Natural killer cell (primary cell): ENCODE measurements around the gene PRDM16. TPM values are rescaled to one million over a fixed set of nuclear protein-coding genes. Genes with fewer than 3 reads are reported as not detected.

Experiments
- ATAC-seq, 3 donors: fragments of 150-1000 bp in 2 of 3; fragments of 200-7000 bp in 1 of 3; cut with Tn5 transposase; 1 replicate in 1 of 3; 2 replicates in 2 of 3; pipeline ENCODE4 v1.10.0; 2021; ENCODE audit warnings: mild to moderate bottlenecking in 2 of 3, moderate library complexity in 2 of 3
- DNase-seq, 2 donors: peaks; one replicate each; pipeline versions ENCODE4 v3.0.0 to v3.0.0-alpha.2; 2013 to 2021; ENCODE audit warnings: mixed read lengths in 1 of 2
- H3K27ac ChIP-seq: one replicate; pipeline ENCODE4 v1.5.1; 2013; ENCODE audit warnings: mild to moderate bottlenecking, low read length
- H3K27me3 ChIP-seq: one replicate; pipeline ENCODE4 v1.6.1; 2013; ENCODE audit warnings: low read length; ENCODE audit not compliant: control insufficient read depth, insufficient read depth
- H3K36me3 ChIP-seq: one replicate; pipeline ENCODE4 v1.6.1; 2013; ENCODE audit warnings: low read length; ENCODE audit not compliant: control insufficient read depth, insufficient read depth
- H3K4me1 ChIP-seq: one replicate; pipeline ENCODE4 v1.6.1; 2013; ENCODE audit warnings: low read length; ENCODE audit not compliant: control insufficient read depth, insufficient read depth
- H3K4me3 ChIP-seq: one replicate; pipeline ENCODE4 v1.5.1; 2013; ENCODE audit warnings: low read length
- H3K9me3 ChIP-seq: one replicate; pipeline ENCODE4 v1.6.1; 2013; ENCODE audit warnings: low read length; ENCODE audit not compliant: control insufficient read depth, insufficient read depth
- H3K27ac Mint-ChIP-seq, 2 donors: one replicate each; pipeline ENCODE4 v1.8.0; 2022; ENCODE audit warnings: mild to moderate bottlenecking in 2 of 2, mixed read lengths in 2 of 2, moderate library complexity in 1 of 2
- H3K27me3 Mint-ChIP-seq, 2 donors: one replicate each; pipeline ENCODE4 v1.8.0; 2022; ENCODE audit warnings: low read depth in 2 of 2, mixed read lengths in 2 of 2
- H3K36me3 Mint-ChIP-seq: one replicate; pipeline ENCODE4 v1.8.0; 2022; ENCODE audit warnings: mixed read lengths
- H3K4me1 Mint-ChIP-seq, 2 donors: one replicate each; pipeline ENCODE4 v1.8.0; 2022; ENCODE audit warnings: mixed read lengths in 2 of 2
- H3K4me3 Mint-ChIP-seq: one replicate; pipeline ENCODE4 v1.8.0; 2022; ENCODE audit warnings: mild to moderate bottlenecking, moderate library complexity, mixed read lengths
- H3K9me3 Mint-ChIP-seq, 2 donors: one replicate each; pipeline ENCODE4 v1.8.0; 2022; ENCODE audit warnings: mixed read lengths in 2 of 2
- CTCF ChIP-seq: fragments of 200-600 bp; IDR thresholded peaks from one replicate; pipeline ENCODE4 v1.8.0; 2022; ENCODE audit warnings: antibody characterized with exemption
- WGBS: methylation state at CpG from one replicate; pipeline ENCODE4 v1.1.7; 2013; ENCODE audit warnings: missing lambda C conversion rate; ENCODE audit not compliant: insufficient coverage; 5-methylcytosine and 5-hydroxymethylcytosine counted together
- intact Hi-C: fragments of 100-400 bp; cut with micrococcal nuclease; formaldehyde crosslinking; loops from one replicate; pipeline ENCODE4 v1.14.2; 2022
- total RNA-seq, 4 donors: library from RNA; stranded (reverse); fragments of 120-200 nt in 1 of 4; gene quantifications; one replicate each; pipeline versions ENCODE4 v1.2.3 to v1.2.4, GENCODE V29; 2013 to 2022

PRDM16 gene
- total RNA-seq, 3 donors from 2014 or later (not counting 1 experiment from before 2014, with no cell fraction given), result 0.25 to 0.64 TPM; not detected in 1

GRCh38 chr1:3094863-3095780 lies 26.1 kb downstream of the PRDM16 start:
- intact Hi-C loops, result no loop called here

GRCh38 chr1:3096345-3096744 lies 27.3 kb downstream of the PRDM16 start:
- 15% methylated on average over 12 of the region's 13 CpGs for WGBS
- no peaks in the 10 kb centered on the region for H3K9me3 Mint-ChIP-seq
- TF ChIP-seq CTCF, result no peak
- Histone ChIP-seq H3K9me3 (no peaks in the 10 kb centered on the region), H3K4me3 (no peak overlapping the region), H3K27me3 (no peaks in the 10 kb centered on the region), H3K4me1 (peaks cover 15% of the 10 kb centered on the region), H3K36me3 (no peaks in the 10 kb centered on the region), H3K27ac (no peak overlapping the region)
- H3K27me3 Mint-ChIP-seq, result peaks cover 0 to 4% of the 10 kb centered on the region in 2 donors
- H3K4me3 Mint-ChIP-seq, result no peak overlapping the region
- no peak overlapping the region for H3K27ac Mint-ChIP-seq
- no peak for DNase-seq
- intact Hi-C loops, result no loop called here
- no peaks in the 10 kb centered on the region for H3K4me1 Mint-ChIP-seq
- H3K36me3 Mint-ChIP-seq, result no peaks in the 10 kb centered on the region
- ATAC-seq, result no peak

More at GRCh38 chr1:3094863-3095780, 26.1 kb downstream of the PRDM16 start:
- no peaks in the 10 kb centered on the region for H3K36me3 Mint-ChIP-seq
- DNase-seq, result no peak
- no peak for TF ChIP-seq CTCF
- H3K27me3 ChIP-seq, result no peaks in the 10 kb centered on the region
- H3K4me3 Mint-ChIP-seq, result no peak overlapping the region
- no peaks in the 10 kb centered on the region for H3K4me1 Mint-ChIP-seq
- WGBS, result 84% methylated on average over 26 of the region's 26 CpGs
- no peaks in the 10 kb centered on the region for H3K9me3 ChIP-seq
- no peak for ATAC-seq
- H3K36me3 ChIP-seq, result no peaks in the 10 kb centered on the region
- H3K4me3 ChIP-seq, result no peak overlapping the region
- H3K27ac Mint-ChIP-seq, result no peak overlapping the region
- no peak overlapping the region for H3K27ac ChIP-seq
- H3K27me3 Mint-ChIP-seq, result peaks cover 0 to 4% of the 10 kb centered on the region in 2 donors
- H3K9me3 Mint-ChIP-seq, result no peaks in the 10 kb centered on the region
- peaks cover 15% of the 10 kb centered on the region for H3K4me1 ChIP-seq

- intact Hi-C loops, result no loop called here
- no peak for ATAC-seq
- 93% methylated on average over 12 of the region's 12 CpGs for whole genome bisulfite sequencing
Observed at GRCh38 chr1:3097231-3097630, 28.2 kb downstream of the PRDM16 start.

More at GRCh38 chr1:3097231-3097630, 28.2 kb downstream of the PRDM16 start:
- no peaks in the 10 kb centered on the region for H3K36me3 Mint-ChIP-seq
- no peaks in the 10 kb centered on the region for H3K27me3 ChIP-seq
- no peak for DNase-seq
- H3K9me3 ChIP-seq, result no peaks in the 10 kb centered on the region
- no peaks in the 10 kb centered on the region for H3K4me1 Mint-ChIP-seq
- H3K4me3 Mint-ChIP-seq, result no peak overlapping the region
- no peak overlapping the region for H3K27ac ChIP-seq
- H3K27me3 Mint-ChIP-seq, result peaks cover 0 to 4% of the 10 kb centered on the region in 2 donors
- peaks cover 15% of the 10 kb centered on the region for H3K4me1 ChIP-seq
- no peaks in the 10 kb centered on the region for H3K9me3 Mint-ChIP-seq
- no peak for TF ChIP-seq CTCF
- H3K36me3 ChIP-seq, result no peaks in the 10 kb centered on the region
- H3K27ac Mint-ChIP-seq, result no peak overlapping the region
- no peak overlapping the region for H3K4me3 ChIP-seq
